NCI-H1694 (cell line): Measurements from ENCODE around the gene FOXN3.
A peak's percentile ranks its signal among the peaks of the same experiment; 100 is the strongest.

Source experiments
- DNase-seq: peaks from one replicate; lab custom pipeline; 2025; lab: John Stamatoyannopoulos, UW

FOXN3 gene

GRCh38 chr14:89359477-89360222, 57.4 kb downstream of the FOXN3 start:
- DNase-seq: no peak

- no peak for DNase-seq
Measured at GRCh38 chr14:89357655-89358297, 59.3 kb downstream of the FOXN3 start.

GRCh38 chr14:89356927-89357326, 60.1 kb downstream of the FOXN3 start:
- DNase-seq: no peak

- DNase-seq: no peak
Measured at GRCh38 chr14:89356496-89356895, 60.5 kb downstream of the FOXN3 start.

GRCh38 chr14:89353766-89354113, 63.3 kb downstream of the FOXN3 start:
- no peak for DNase-seq

GRCh38 chr14:89352976-89353765, 63.9 kb downstream of the FOXN3 start:
- no peak for DNase-seq

GRCh38 chr14:89351516-89352404, 65.3 kb downstream of the FOXN3 start:
- DNase-seq: no peak

GRCh38 chr14:89351221-89351515, 65.9 kb downstream of the FOXN3 start:
- no peak for DNase-seq

- DNase-seq: no peak
Measured at GRCh38 chr14:89350152-89350551, 66.9 kb downstream of the FOXN3 start.

- peak; percentile 100 for DNase-seq
Measured at GRCh38 chr14:89349171-89350008, 67.6 kb downstream of the FOXN3 start.

- no peak for DNase-seq
Measured at GRCh38 chr14:89348722-89349121, 68.3 kb downstream of the FOXN3 start.

- DNase-seq: no peak
Measured at GRCh38 chr14:89347885-89348284, 69.1 kb downstream of the FOXN3 start.

GRCh38 chr14:89344920-89345254, 72.1 kb downstream of the FOXN3 start:
- DNase-seq: no peak

- no peak for DNase-seq
Measured at GRCh38 chr14:89343356-89343755, 73.7 kb downstream of the FOXN3 start.

- no peak for DNase-seq
Measured at GRCh38 chr14:89342049-89342448, 75.0 kb downstream of the FOXN3 start.

GRCh38 chr14:89340200-89341181, 76.5 kb downstream of the FOXN3 start:
- DNase-seq: no peak

- DNase-seq: no peak
Measured at GRCh38 chr14:89339579-89339978, 77.5 kb downstream of the FOXN3 start.

GRCh38 chr14:89339158-89339557, 77.9 kb downstream of the FOXN3 start:
- no peak for DNase-seq

- no peak for DNase-seq
Measured at GRCh38 chr14:89336338-89336737, 80.7 kb downstream of the FOXN3 start.

GRCh38 chr14:89332031-89332430, 85.0 kb downstream of the FOXN3 start:
- DNase-seq: no peak
